K562 (cell line): Measurements from ENCODE around the gene GCNA.

ENCODE experiments used
- ARHGAP35 ChIP-seq: fragments of 450-650 bp; IDR thresholded peaks from 2 replicates; pipeline ENCODE4 v1.6.1; 2018; ENCODE audit not compliant: partially characterized antibody
- CEBPB ChIP-seq: fragments of 450-650 bp; IDR thresholded peaks from 2 replicates; pipeline ENCODE4 v1.6.1; 2016; ENCODE audit warnings: missing genetic modification characterization, missing compliant biosample characterization
- CHD1 ChIP-seq: fragments of 200-600 bp; sonication (generic); IDR thresholded peaks from one replicate; pipeline ENCODE4 v1.6.1; 2012; ENCODE audit warnings: mild to moderate bottlenecking, moderate library complexity, low read length, inconsistent platforms
- DDX20 ChIP-seq: fragments of 450-650 bp; IDR thresholded peaks from 2 replicates; pipeline ENCODE4 v1.6.1; 2016; ENCODE audit warnings: missing genetic modification characterization, low read depth, mild to moderate bottlenecking, missing compliant biosample characterization, moderate library complexity
- ESRRA ChIP-seq: fragments of 450-650 bp; IDR thresholded peaks from 2 replicates; pipeline ENCODE4 v1.6.1; 2014; ENCODE audit warnings: low read depth, mild to moderate bottlenecking, moderate library complexity, borderline replicate concordance
- POLR2AphosphoS5 ChIP-seq: IDR thresholded peaks from 2 replicates; pipeline ENCODE4 v1.6.1; 2011; ENCODE audit warnings: mild to moderate bottlenecking, low read depth, low read length, moderate library complexity; ENCODE audit not compliant: control insufficient read depth, insufficient read depth
- SP1 ChIP-seq: sonication (generic); formaldehyde crosslinking; IDR thresholded peaks from 2 replicates; pipeline ENCODE4 v1.8.1; 2022; ENCODE audit warnings: mild to moderate bottlenecking, missing genetic modification reagents
- SP2 ChIP-seq: IDR thresholded peaks from 2 replicates; pipeline ENCODE4 v1.6.1; 2011; ENCODE audit warnings: mild to moderate bottlenecking, low read depth, low read length, moderate library complexity; ENCODE audit not compliant: poor library complexity, severe bottlenecking; ENCODE audit errors: extremely low read depth
- SRF ChIP-seq, 2 experiments: fragments of 250-450, 450-650 bp in 1 of 2; sonication (Bioruptor Pico) in 1 of 2; sonication (generic) in 1 of 2; formaldehyde crosslinking; IDR thresholded peaks; 2 replicates each; pipeline versions ENCODE4 v1.5.0 to v1.5.1; 2020 to 2022; ENCODE audit warnings: mild to moderate bottlenecking in 1 of 2, missing genetic modification reagents in 1 of 2
- TRIM24 ChIP-seq, 2 experiments: fragments of 450-650 bp; IDR thresholded peaks; 2 replicates each; pipeline ENCODE4 v1.6.1; 2016
- TRIM25 ChIP-seq: fragments of 450-650 bp; IDR thresholded peaks from 2 replicates; pipeline ENCODE4 v1.7.0; 2016; ENCODE audit warnings: borderline replicate concordance
- ZFPM2 ChIP-seq: fragments of 250-450 bp; sonication (Bioruptor Pico); IDR thresholded peaks from 2 replicates; pipeline ENCODE4 v1.5.1; 2022; ENCODE audit warnings: mild to moderate bottlenecking
- TF ChIP-seq, protein P1 (sequence below), 3 experiments: IDR thresholded peaks in 2 of 3; conservative IDR thresholded peaks in 1 of 3; 2 replicates each; pipeline ENCODE4 v1.5.1; 2011 to 2012; ENCODE audit warnings: low read length in 3 of 3, mild to moderate bottlenecking in 3 of 3, control low read depth in 2 of 3, improper control_type of control experiment in 1 of 3, inconsistent platforms in 1 of 3, low read depth in 1 of 3, mixed read lengths in 1 of 3, moderate library complexity in 1 of 3; ENCODE audit not compliant: insufficient read depth in 2 of 3

DNA sequence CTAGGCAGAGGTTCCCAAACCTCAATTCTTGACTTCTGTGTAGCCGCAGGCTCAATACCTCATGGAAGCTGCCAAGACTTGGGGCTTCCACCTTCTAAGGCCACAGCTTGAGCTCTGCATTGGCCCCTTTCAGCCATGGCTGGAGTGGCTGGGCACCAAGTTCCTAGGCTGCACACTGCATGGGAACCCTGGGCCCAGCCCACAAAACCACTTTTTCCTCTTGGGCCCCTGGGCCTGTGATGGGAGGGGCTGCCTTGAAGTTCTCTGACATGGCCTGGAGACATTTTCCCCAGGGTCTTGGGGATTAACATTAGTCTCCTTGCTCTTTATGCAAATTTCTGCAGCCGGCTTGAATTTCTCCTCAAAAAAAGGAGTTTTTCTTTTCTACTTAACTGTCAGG lies 75.1 kb downstream of the GCNA start:
- TF ChIP-seq DDX20 (tag) = no peak
- no peak for TF ChIP-seq POLR2AphosphoS5
- TF ChIP-seq SP1 (CRISPR knock-in tag) = no peak
- TF ChIP-seq, protein P1, sequence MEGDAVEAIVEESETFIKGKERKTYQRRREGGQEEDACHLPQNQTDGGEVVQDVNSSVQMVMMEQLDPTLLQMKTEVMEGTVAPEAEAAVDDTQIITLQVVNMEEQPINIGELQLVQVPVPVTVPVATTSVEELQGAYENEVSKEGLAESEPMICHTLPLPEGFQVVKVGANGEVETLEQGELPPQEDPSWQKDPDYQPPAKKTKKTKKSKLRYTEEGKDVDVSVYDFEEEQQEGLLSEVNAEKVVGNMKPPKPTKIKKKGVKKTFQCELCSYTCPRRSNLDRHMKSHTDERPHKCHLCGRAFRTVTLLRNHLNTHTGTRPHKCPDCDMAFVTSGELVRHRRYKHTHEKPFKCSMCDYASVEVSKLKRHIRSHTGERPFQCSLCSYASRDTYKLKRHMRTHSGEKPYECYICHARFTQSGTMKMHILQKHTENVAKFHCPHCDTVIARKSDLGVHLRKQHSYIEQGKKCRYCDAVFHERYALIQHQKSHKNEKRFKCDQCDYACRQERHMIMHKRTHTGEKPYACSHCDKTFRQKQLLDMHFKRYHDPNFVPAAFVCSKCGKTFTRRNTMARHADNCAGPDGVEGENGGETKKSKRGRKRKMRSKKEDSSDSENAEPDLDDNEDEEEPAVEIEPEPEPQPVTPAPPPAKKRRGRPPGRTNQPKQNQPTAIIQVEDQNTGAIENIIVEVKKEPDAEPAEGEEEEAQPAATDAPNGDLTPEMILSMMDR (IDR thresholded peaks at IDR 0.05 in 2 of 3, conservative IDR thresholded peaks at IDR 0.05 in 1 of 3; ENCODE audit: insufficient read depth in 2 of 3, low read depth in 1 of 3, low read length in 3 of 3) = no peak
- no peak for TF ChIP-seq CHD1
- no peak for TF ChIP-seq ARHGAP35
- TF ChIP-seq ESRRA = no peak
- TF ChIP-seq TRIM25 = no peak
- no peak for TF ChIP-seq CEBPB (tag)
- TF ChIP-seq SP2 = no peak
- TF ChIP-seq SRF (CRISPR knock-in tag; IDR thresholded peaks at IDR 0.05) = no peak
- TF ChIP-seq ZFPM2 = no peak
- TF ChIP-seq TRIM24 (IDR thresholded peaks at IDR 0.05) = no peak
